ENCODE results near the gene PLS1. TPM values are rescaled to one million over a fixed set of nuclear protein-coding genes. Genes with fewer than 3 reads are reported as not detected.

PLS1 gene
- total RNA-seq, 1 experiment from 2014 or later, result 20.1 TPM

DNA sequence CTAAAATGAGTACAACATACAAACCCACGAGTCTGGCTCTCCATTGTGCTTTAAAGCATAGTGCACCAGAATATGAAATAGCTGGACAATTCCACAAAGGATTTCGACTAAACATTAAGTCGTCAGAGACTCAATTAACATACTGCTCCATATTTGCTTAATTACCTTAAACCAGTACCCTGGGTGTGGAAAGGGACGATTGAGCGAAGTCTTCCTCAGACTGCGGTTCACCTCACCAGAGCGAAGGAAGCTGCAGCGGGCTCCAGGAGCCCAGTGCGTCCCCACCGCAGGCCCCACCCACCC is 127.4 kb downstream of the PLS1 start:
- no peak for DNase-seq
- no peaks in the 10 kb centered on the region for H4K20me1 ChIP-seq (ENCODE audit: low read length)
- H3K27me3 ChIP-seq (ENCODE audit: low read length), result no peaks in the 10 kb centered on the region
- POLR2A ChIA-PET (ENCODE audit: unreplicated experiment), result interaction anchor here (0.7 to 0.8 kb wide), 3 partner anchors 146 to 427 kb away, joined by 3 to 7 read pairs (median 4); no protein-coding TSS in a partner anchor
- no peak overlapping the region for H3K27ac ChIP-seq (ENCODE audit: low read length)
- H3K36me3 ChIP-seq (ENCODE audit: low read depth, low read length), result no peaks in the 10 kb centered on the region
- intact Hi-C loops (cut with micrococcal nuclease), result loop anchor here (10.0 kb wide), 2 partner anchors 129 to 271 kb away; partner anchors contain the start of gene PLS1
- no peak overlapping the region for H3K9ac ChIP-seq (ENCODE audit: low read length)
- H2AFZ ChIP-seq (ENCODE audit: low read length), result peak overlapping the region; percentile 75; the same call in 1 of the 2 replicates
- H3K4me1 ChIP-seq (ENCODE audit: insufficient read depth, low read length), result no peaks in the 10 kb centered on the region
- H3K4me2 ChIP-seq (ENCODE audit: low read length), result peak overlapping the region; percentile 81
- no peaks in the 10 kb centered on the region for H3K9me2 ChIP-seq (replicated peaks; ENCODE audit: low read length)
- peak; percentile 9 for ATAC-seq
- no peaks in the 10 kb centered on the region for H3K79me2 ChIP-seq (ENCODE audit: low read length)
- H3K9me3 ChIP-seq (ENCODE audit: low read length), result no peaks in the 10 kb centered on the region
- no TSS peak for BruUV-seq (replicated peaks)
- CTCF ChIA-PET, result interaction anchor here (0.6 kb wide), 2 partner anchors 59 to 145 kb away, joined by 3 to 5 read pairs; partner anchors contain the start of gene ATR
- no peaks in the 10 kb centered on the region for H3F3A ChIP-seq (ENCODE audit: low read length, unreplicated experiment)
- peak overlapping the region; percentile 64 for H3K4me3 ChIP-seq (ENCODE audit: low read length)
- TF ChIP-seq EZH2phosphoT487 (IDR thresholded peaks at IDR 0.05; ENCODE audit: borderline replicate concordance, low read length) (no peak), EZH2 (IDR thresholded peaks at IDR 0.05; ENCODE audit: low read length, unreplicated experiment) (no peak)
- TF ChIP-seq, protein P1, sequence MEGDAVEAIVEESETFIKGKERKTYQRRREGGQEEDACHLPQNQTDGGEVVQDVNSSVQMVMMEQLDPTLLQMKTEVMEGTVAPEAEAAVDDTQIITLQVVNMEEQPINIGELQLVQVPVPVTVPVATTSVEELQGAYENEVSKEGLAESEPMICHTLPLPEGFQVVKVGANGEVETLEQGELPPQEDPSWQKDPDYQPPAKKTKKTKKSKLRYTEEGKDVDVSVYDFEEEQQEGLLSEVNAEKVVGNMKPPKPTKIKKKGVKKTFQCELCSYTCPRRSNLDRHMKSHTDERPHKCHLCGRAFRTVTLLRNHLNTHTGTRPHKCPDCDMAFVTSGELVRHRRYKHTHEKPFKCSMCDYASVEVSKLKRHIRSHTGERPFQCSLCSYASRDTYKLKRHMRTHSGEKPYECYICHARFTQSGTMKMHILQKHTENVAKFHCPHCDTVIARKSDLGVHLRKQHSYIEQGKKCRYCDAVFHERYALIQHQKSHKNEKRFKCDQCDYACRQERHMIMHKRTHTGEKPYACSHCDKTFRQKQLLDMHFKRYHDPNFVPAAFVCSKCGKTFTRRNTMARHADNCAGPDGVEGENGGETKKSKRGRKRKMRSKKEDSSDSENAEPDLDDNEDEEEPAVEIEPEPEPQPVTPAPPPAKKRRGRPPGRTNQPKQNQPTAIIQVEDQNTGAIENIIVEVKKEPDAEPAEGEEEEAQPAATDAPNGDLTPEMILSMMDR (conservative IDR thresholded peaks at IDR 0.05; ENCODE audit: low read depth, low read length), result no peak

DNA sequence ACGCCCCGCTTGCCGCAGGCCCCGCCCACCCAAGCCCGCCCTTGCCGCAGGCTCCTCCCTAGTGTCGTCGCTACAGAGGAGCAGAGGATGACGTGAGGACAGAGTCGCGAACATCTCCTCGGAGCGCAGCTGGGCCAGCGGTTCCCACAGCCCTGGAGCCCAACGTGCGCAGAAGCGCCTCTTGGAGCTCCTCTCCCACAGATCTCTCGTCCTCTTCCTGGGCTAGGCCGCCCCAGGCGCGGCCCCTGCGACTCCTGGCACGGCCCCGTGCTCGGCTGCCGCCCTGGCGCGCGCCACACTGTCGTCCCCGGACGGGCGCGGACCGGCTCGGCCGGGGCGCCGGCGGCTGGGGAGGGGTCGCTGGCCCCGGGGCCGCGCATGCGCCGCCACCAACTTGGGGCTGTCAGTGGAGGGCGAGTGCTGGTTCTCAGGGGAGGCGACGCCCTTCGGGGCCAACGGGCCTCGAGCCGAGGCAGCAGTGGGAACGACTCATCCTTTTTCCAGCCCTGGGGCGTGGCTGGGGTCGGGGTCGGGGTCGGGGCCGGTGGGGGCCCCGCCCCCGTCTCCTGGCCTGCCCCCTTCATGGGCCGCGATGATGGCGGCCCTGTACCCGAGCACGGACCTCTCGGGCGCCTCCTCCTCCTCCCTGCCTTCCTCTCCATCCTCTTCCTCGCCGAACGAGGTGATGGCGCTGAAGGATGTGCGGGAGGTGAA is 127.9 kb downstream of the PLS1 start, which contains the start of gene TRPC1:
TSS of gene TRPC1 (plus strand) at position 67 of the 714 bp plus-strand sequence. CDS start at position 593, 526 bp downstream.
- no peaks in the 10 kb centered on the region for H4K20me1 ChIP-seq (ENCODE audit: low read length)
- no peaks in the 10 kb centered on the region for H3K36me3 ChIP-seq (ENCODE audit: low read depth, low read length)
- POLR2A ChIA-PET (ENCODE audit: unreplicated experiment), result interaction anchor here (0.7 to 0.8 kb wide), 3 partner anchors 147 to 426 kb away, joined by 3 to 7 read pairs (median 4); no protein-coding TSS in a partner anchor
- no peaks in the 10 kb centered on the region for H3K9me2 ChIP-seq (replicated peaks; ENCODE audit: low read length)
- no peaks in the 10 kb centered on the region for H3F3A ChIP-seq (ENCODE audit: low read length, unreplicated experiment)
- H3K4me1 ChIP-seq (ENCODE audit: insufficient read depth, low read length), result no peaks in the 10 kb centered on the region
- peak within 1 kb of the TSS; percentile 51 for H3K9ac ChIP-seq (ENCODE audit: low read length)
- H3K27ac ChIP-seq (ENCODE audit: low read length), result no peak within 1 kb of the TSS
- peak; percentile 67 for DNase-seq
- peak within 1 kb of the TSS; percentile 85 for H2AFZ ChIP-seq (ENCODE audit: low read length)
- H3K4me3 ChIP-seq (ENCODE audit: low read length), result peak within 1 kb of the TSS; percentile 92
- no TSS peak for BruUV-seq (replicated peaks)
- intact Hi-C loops (cut with micrococcal nuclease), result loop anchor here (10.0 kb wide), 2 partner anchors 129 to 271 kb away; partner anchors contain the start of gene PLS1
- H3K79me2 ChIP-seq (ENCODE audit: low read length), result no peaks in the 10 kb centered on the region
- no peaks in the 10 kb centered on the region for H3K27me3 ChIP-seq (ENCODE audit: low read length)
- ATAC-seq, result peak; percentile 87
- no peak for TF ChIP-seq EZH2 (IDR thresholded peaks at IDR 0.05; ENCODE audit: low read length, unreplicated experiment)
- TF ChIP-seq EZH2phosphoT487 (IDR thresholded peaks at IDR 0.05; ENCODE audit: borderline replicate concordance, low read length), result no peak
- TF ChIP-seq, protein P1 (conservative IDR thresholded peaks at IDR 0.05; ENCODE audit: low read depth, low read length), result no peak
- no peaks in the 10 kb centered on the region for H3K9me3 ChIP-seq (ENCODE audit: low read length)
- CTCF ChIA-PET, result interaction anchor here (0.5 to 0.6 kb wide), 3 partner anchors 60 to 250 kb away, joined by 3 to 5 read pairs (median 3); partner anchors contain the start of gene ATR
- peak within 1 kb of the TSS; percentile 94 for H3K4me2 ChIP-seq (ENCODE audit: low read length)
